Activated CD8-positive, alpha-beta T cell treated with anti-CD3 and anti-CD28 coated beads for 36 hours (primary cell): ENCODE data around the gene ANKRD31. TPM values are rescaled to one million over a fixed set of nuclear protein-coding genes. Genes with fewer than 3 reads are reported as not detected.

Source experiments
- ATAC-seq: fragments of 200-7000 bp; cut with Tn5 transposase; one replicate; pipeline ENCODE4 v1.10.0; 2021; ENCODE audit warnings: mild to moderate bottlenecking, moderate library complexity
- CTCF ChIA-PET: fragments of 350-600 bp; sonication (Branson Sonifier 250); formaldehyde crosslinking; loops from one replicate; lab custom pipeline; 2021; ENCODE audit warnings: antibody characterized with exemption; lab: Charles Lee
- POLR2A ChIA-PET: fragments of 350-600 bp; sonication (Branson Sonifier 250); formaldehyde crosslinking; loops from one replicate; lab custom pipeline; 2021; ENCODE audit warnings: antibody characterized with exemption; lab: Charles Lee
- DNase-seq: peaks from one replicate; pipeline ENCODE4 v3.0.0-alpha.2; 2020
- H3K27ac Mint-ChIP-seq: one replicate; pipeline ENCODE4 v1.8.0; 2021; ENCODE audit warnings: mild to moderate bottlenecking, mixed read lengths
- H3K27me3 Mint-ChIP-seq: one replicate; pipeline ENCODE4 v1.8.0; 2021; ENCODE audit warnings: mixed read lengths
- H3K36me3 Mint-ChIP-seq: one replicate; pipeline ENCODE4 v1.8.0; 2021; ENCODE audit warnings: low read depth, mixed read lengths
- H3K4me1 Mint-ChIP-seq: one replicate; pipeline ENCODE4 v1.8.0; 2021; ENCODE audit warnings: low read depth, mixed read lengths
- H3K4me3 Mint-ChIP-seq: one replicate; pipeline ENCODE4 v1.8.0; 2021; ENCODE audit warnings: mild to moderate bottlenecking, moderate library complexity, mixed read lengths
- H3K9me3 Mint-ChIP-seq: one replicate; pipeline ENCODE4 v1.8.0; 2021; ENCODE audit warnings: mixed read lengths
- CTCF ChIP-seq: fragments of 200-600 bp; IDR thresholded peaks from one replicate; pipeline ENCODE4 v1.8.0; 2022; ENCODE audit warnings: antibody characterized with exemption, mild to moderate bottlenecking
- intact Hi-C: fragments of 100-400 bp; cut with micrococcal nuclease; formaldehyde crosslinking; loops from one replicate; pipeline ENCODE4 v1.10.0; 2022
- total RNA-seq, 2 experiments: library from RNA; stranded (reverse); gene quantifications; one replicate each; pipeline ENCODE4 v1.2.3, GENCODE V29; 2021

The ANKRD31 gene
- total RNA-seq, 2 experiments from 2014 or later = 0.94 to 0.99 TPM

- no peak for TF ChIP-seq CTCF
- ATAC-seq (peak; percentile 38), DNase-seq (peak; percentile 60)
- H3K27me3 Mint-ChIP-seq = no peaks in the 10 kb centered on the region
- H3K27ac Mint-ChIP-seq = peak overlapping the region; percentile 91
- intact Hi-C loops = loop anchor here (5.0 to 10.0 kb wide), 2 partner anchors 186 to 284 kb away; partner anchors contain the start of genes ANKRD31 and HMGCR
- peak overlapping the region; percentile 82 for H3K4me3 Mint-ChIP-seq
- ChIA-PET CTCF (interaction anchor here (0.9 to 5.2 kb wide), 13 partner anchors 8 to 629 kb away, joined by 3 to 47 read pairs (median 4); partner anchors contain the start of gene ANKRD31), POLR2A (interaction anchor here (0.6 to 1.9 kb wide), 4 partner anchors 9 to 185 kb away, joined by 3 to 8 read pairs (median 6); partner anchors contain the start of gene ANKRD31)
- H3K36me3 Mint-ChIP-seq = no peaks in the 10 kb centered on the region
- H3K4me1 Mint-ChIP-seq = peaks cover 69% of the 10 kb centered on the region
- no peaks in the 10 kb centered on the region for H3K9me3 Mint-ChIP-seq
Measured at GRCh38 chr5:75051217-75051751, 185.4 kb downstream of the ANKRD31 start.

- ATAC-seq (peak; percentile 31), DNase-seq (peak; percentile 55)
- H3K27ac Mint-ChIP-seq = peak overlapping the region; percentile 91
- CTCF ChIA-PET = interaction anchor here (0.6 to 5.2 kb wide), 51 partner anchors 9 to 1478 kb away, joined by 3 to 47 read pairs (median 4); partner anchors contain the start of genes ANKRD31 and HMGCR
- intact Hi-C loops = loop anchor here (5.0 to 10.0 kb wide), 2 partner anchors 187 to 284 kb away; partner anchors contain the start of genes ANKRD31 and HMGCR
- no peak for TF ChIP-seq CTCF
- peaks cover 3% of the 10 kb centered on the region for H3K36me3 Mint-ChIP-seq
- no peaks in the 10 kb centered on the region for H3K9me3 Mint-ChIP-seq
- H3K4me3 Mint-ChIP-seq = peak overlapping the region; percentile 82
- peaks cover 68% of the 10 kb centered on the region for H3K4me1 Mint-ChIP-seq
- POLR2A ChIA-PET = interaction anchor here (0.8 to 1.5 kb wide), 3 partner anchors 10 to 186 kb away, joined by 3 to 4 read pairs (median 4); partner anchors contain the start of gene ANKRD31
- no peaks in the 10 kb centered on the region for H3K27me3 Mint-ChIP-seq
Measured at GRCh38 chr5:75050415-75050814, 186.3 kb downstream of the ANKRD31 start.

- ATAC-seq (peak; percentile 24), DNase-seq (peak; percentile 76)
- ChIA-PET POLR2A (interaction anchor here (0.6 to 2.7 kb wide), 6 partner anchors 11 to 288 kb away, joined by 3 to 13 read pairs (median 4); partner anchors contain the start of genes ANKRD31 and HMGCR), CTCF (interaction anchor here (0.6 to 5.2 kb wide), 59 partner anchors 9 to 1477 kb away, joined by 3 to 47 read pairs (median 4); partner anchors contain the start of genes ANKRD31 and HMGCR)
- H3K36me3 Mint-ChIP-seq = peaks cover 7% of the 10 kb centered on the region
- TF ChIP-seq CTCF = peak; percentile 59
- H3K9me3 Mint-ChIP-seq = no peaks in the 10 kb centered on the region
- intact Hi-C loops = loop anchor here (5.0 to 10.0 kb wide), 3 partner anchors 112 to 285 kb away; partner anchors contain the start of genes ANKRD31 and HMGCR
- H3K4me1 Mint-ChIP-seq = peaks cover 70% of the 10 kb centered on the region
- peak overlapping the region; percentile 91 for H3K27ac Mint-ChIP-seq
- H3K27me3 Mint-ChIP-seq = no peaks in the 10 kb centered on the region
- H3K4me3 Mint-ChIP-seq = peak overlapping the region; percentile 82
Measured at GRCh38 chr5:75049456-75050351, 187.0 kb downstream of the ANKRD31 start.

- no peaks in the 10 kb centered on the region for H3K9me3 Mint-ChIP-seq
- ATAC-seq (peak; percentile 8), DNase-seq (peak; percentile 32)
- peak overlapping the region; percentile 23 for H3K27ac Mint-ChIP-seq
- intact Hi-C loops = loop anchor here (5.0 kb wide), 1 partner anchor 111 kb away; no protein-coding TSS in a partner anchor
- H3K4me3 Mint-ChIP-seq = peak overlapping the region; percentile 55
- ChIA-PET POLR2A (interaction anchor here (0.6 to 2.7 kb wide), 5 partner anchors 9 to 418 kb away, joined by 3 to 13 read pairs (median 6); partner anchors contain the start of genes ANKRD31 and HMGCR), CTCF (interaction anchor here (0.9 to 5.2 kb wide), 20 partner anchors 8 to 361 kb away, joined by 3 to 47 read pairs (median 4); partner anchors contain the start of gene ANKRD31)
- H3K4me1 Mint-ChIP-seq = peaks cover 71% of the 10 kb centered on the region
- peaks cover 19% of the 10 kb centered on the region for H3K36me3 Mint-ChIP-seq
- TF ChIP-seq CTCF = no peak
- H3K27me3 Mint-ChIP-seq = no peaks in the 10 kb centered on the region
Measured at GRCh38 chr5:75048457-75048953, 188.2 kb downstream of the ANKRD31 start.
